ENCODE results near the gene PNMA8A.

The PNMA8A gene

GRCh38 chr19:46452186-46452585 is 19.2 kb downstream of the PNMA8A start:
- no peak for TF ChIP-seq CTCF (IDR thresholded peaks at IDR 0.05; ENCODE audit: low read depth, low read length)
- DNase-seq (ENCODE audit: extremely low read depth, low read depth), result no peak

- TF ChIP-seq CTCF (IDR thresholded peaks at IDR 0.05; ENCODE audit: low read depth, low read length), result no peak
- DNase-seq (ENCODE audit: extremely low read depth, low read depth), result no peak
Observed at GRCh38 chr19:46451352-46451751, 20.0 kb downstream of the PNMA8A start.

- no peak for TF ChIP-seq CTCF (IDR thresholded peaks at IDR 0.05; ENCODE audit: low read depth, low read length)
- DNase-seq (ENCODE audit: extremely low read depth, low read depth), result no peak
Observed at GRCh38 chr19:46450737-46451136, 20.6 kb downstream of the PNMA8A start.

GRCh38 chr19:46449228-46449627 is 22.1 kb downstream of the PNMA8A start:
- DNase-seq (ENCODE audit: extremely low read depth, low read depth), result no peak
- TF ChIP-seq CTCF (IDR thresholded peaks at IDR 0.05; ENCODE audit: low read depth, low read length), result no peak

- DNase-seq (ENCODE audit: extremely low read depth, low read depth), result no peak
- TF ChIP-seq CTCF (IDR thresholded peaks at IDR 0.05; ENCODE audit: low read depth, low read length), result no peak
Observed at GRCh38 chr19:46448601-46449000, 22.8 kb downstream of the PNMA8A start.

- no peak for DNase-seq (ENCODE audit: extremely low read depth, low read depth)
- TF ChIP-seq CTCF (IDR thresholded peaks at IDR 0.05; ENCODE audit: low read depth, low read length), result no peak
Observed at GRCh38 chr19:46447824-46448223, 23.5 kb downstream of the PNMA8A start.

GRCh38 chr19:46447006-46447405 is 24.4 kb downstream of the PNMA8A start:
- no peak for DNase-seq (ENCODE audit: extremely low read depth, low read depth)
- no peak for TF ChIP-seq CTCF (IDR thresholded peaks at IDR 0.05; ENCODE audit: low read depth, low read length)

Data from AG09319 (cell line).